Endothelial cell of umbilical vein (primary cell): ENCODE results near the gene PTPRQ.

Source experiments
- EZH2 ChIP-seq: IDR thresholded peaks from 2 replicates; pipeline ENCODE4 v1.6.1; 2012; ENCODE audit warnings: borderline replicate concordance, low read depth, mild to moderate bottlenecking, moderate library complexity, low read length, inconsistent platforms; ENCODE audit not compliant: severe bottlenecking
- FOS ChIP-seq: IDR thresholded peaks from 2 replicates; pipeline ENCODE4 v1.6.1; 2011; ENCODE audit warnings: mild to moderate bottlenecking, low read length, moderate library complexity, borderline replicate concordance; ENCODE audit not compliant: insufficient read depth
- GATA2 ChIP-seq: IDR thresholded peaks from 2 replicates; pipeline ENCODE4 v1.7.0; 2011; ENCODE audit warnings: low read depth, mild to moderate bottlenecking, moderate library complexity, mixed read lengths, low read length; ENCODE audit not compliant: insufficient read length, insufficient read depth
- JUN ChIP-seq: IDR thresholded peaks from 2 replicates; pipeline ENCODE4 v1.6.1; 2011; ENCODE audit warnings: borderline replicate concordance, low read depth; ENCODE audit not compliant: insufficient read length, insufficient read depth
- MYC ChIP-seq: IDR thresholded peaks from one replicate; pipeline ENCODE4 v1.6.1; 2011; ENCODE audit warnings: mild to moderate bottlenecking, low read depth, low read length
- POLR2A ChIP-seq: IDR thresholded peaks from 2 replicates; pipeline ENCODE4 v1.6.1; 2012; ENCODE audit warnings: low read depth, mild to moderate bottlenecking, control low read depth, low read length
- POLR2AphosphoS5 ChIP-seq: IDR thresholded peaks from 2 replicates; pipeline ENCODE4 v1.6.1; 2012; ENCODE audit warnings: low read depth, mild to moderate bottlenecking, control low read depth, low read length, moderate library complexity; ENCODE audit not compliant: insufficient read depth
- TF ChIP-seq, protein P1 (sequence below), 2 donors: IDR thresholded peaks; 1 replicate in 1 of 2; 2 replicates in 1 of 2; pipeline ENCODE4 v1.5.1; 2011; ENCODE audit warnings: low read length in 2 of 2, mild to moderate bottlenecking in 2 of 2, moderate library complexity in 2 of 2, control low read depth in 1 of 2, inconsistent platforms in 1 of 2, low read depth in 1 of 2; ENCODE audit not compliant: insufficient read depth in 1 of 2; ENCODE audit errors: extremely low read depth in 1 of 2
- TF ChIP-seq, protein P2 (sequence below): IDR thresholded peaks from 2 replicates; pipeline ENCODE4 v1.6.1; 2011; ENCODE audit not compliant: insufficient read depth, insufficient read length

DNA sequence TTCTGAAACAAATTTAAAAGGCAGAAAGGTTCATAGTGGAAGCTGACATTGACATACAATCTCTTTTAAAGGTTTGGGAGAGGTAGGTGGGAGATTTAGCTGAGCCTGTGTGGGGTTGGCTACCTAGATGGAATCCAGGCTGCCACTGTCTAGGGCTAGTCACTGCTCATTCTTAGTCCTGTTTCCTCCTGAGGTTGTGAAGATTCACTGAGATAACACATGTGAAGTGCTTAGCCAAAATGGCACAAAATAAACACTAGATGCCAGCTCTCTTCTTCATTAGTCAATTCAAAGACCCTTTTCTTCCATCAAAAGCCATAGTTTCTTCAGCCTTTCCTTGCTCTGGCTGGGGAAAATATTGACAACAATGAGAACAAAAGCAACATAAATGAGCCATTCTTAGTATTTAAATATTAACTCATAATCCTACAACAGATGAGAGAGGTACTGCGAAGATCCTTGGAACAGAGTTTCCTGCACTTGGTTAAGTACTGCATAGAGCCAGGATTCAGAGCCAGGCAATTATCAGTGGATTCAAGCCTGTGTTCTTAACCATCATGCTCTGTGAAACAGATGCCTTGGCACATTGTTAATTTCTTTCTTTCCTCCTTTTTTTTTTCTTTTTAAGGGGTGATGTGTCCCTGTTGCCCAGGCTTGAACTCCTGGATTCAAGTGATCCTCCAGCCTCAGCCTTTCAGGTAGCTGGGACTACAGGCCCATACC lies 266.9 kb downstream of the PTPRQ start:
- TF ChIP-seq, protein P1, sequence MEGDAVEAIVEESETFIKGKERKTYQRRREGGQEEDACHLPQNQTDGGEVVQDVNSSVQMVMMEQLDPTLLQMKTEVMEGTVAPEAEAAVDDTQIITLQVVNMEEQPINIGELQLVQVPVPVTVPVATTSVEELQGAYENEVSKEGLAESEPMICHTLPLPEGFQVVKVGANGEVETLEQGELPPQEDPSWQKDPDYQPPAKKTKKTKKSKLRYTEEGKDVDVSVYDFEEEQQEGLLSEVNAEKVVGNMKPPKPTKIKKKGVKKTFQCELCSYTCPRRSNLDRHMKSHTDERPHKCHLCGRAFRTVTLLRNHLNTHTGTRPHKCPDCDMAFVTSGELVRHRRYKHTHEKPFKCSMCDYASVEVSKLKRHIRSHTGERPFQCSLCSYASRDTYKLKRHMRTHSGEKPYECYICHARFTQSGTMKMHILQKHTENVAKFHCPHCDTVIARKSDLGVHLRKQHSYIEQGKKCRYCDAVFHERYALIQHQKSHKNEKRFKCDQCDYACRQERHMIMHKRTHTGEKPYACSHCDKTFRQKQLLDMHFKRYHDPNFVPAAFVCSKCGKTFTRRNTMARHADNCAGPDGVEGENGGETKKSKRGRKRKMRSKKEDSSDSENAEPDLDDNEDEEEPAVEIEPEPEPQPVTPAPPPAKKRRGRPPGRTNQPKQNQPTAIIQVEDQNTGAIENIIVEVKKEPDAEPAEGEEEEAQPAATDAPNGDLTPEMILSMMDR (IDR thresholded peaks at IDR 0.05; ENCODE audit: extremely low read depth in 1 of 2, insufficient read depth in 1 of 2, low read depth in 1 of 2, low read length in 2 of 2): no peak
- TF ChIP-seq FOS (no peak), POLR2AphosphoS5 (no peak), POLR2A (no peak), EZH2 (no peak), MYC (no peak), JUN (no peak), GATA2 (no peak)
- TF ChIP-seq, protein P2, sequence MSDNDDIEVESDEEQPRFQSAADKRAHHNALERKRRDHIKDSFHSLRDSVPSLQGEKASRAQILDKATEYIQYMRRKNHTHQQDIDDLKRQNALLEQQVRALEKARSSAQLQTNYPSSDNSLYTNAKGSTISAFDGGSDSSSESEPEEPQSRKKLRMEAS: no peak
